ENCODE data around the gene CCNL2. TPM values are rescaled to one million over a fixed set of nuclear protein-coding genes. Genes with fewer than 3 reads are reported as not detected.

The CCNL2 gene
- total RNA-seq, 1 donor from 2014 or later, result 46.1 TPM

DNA sequence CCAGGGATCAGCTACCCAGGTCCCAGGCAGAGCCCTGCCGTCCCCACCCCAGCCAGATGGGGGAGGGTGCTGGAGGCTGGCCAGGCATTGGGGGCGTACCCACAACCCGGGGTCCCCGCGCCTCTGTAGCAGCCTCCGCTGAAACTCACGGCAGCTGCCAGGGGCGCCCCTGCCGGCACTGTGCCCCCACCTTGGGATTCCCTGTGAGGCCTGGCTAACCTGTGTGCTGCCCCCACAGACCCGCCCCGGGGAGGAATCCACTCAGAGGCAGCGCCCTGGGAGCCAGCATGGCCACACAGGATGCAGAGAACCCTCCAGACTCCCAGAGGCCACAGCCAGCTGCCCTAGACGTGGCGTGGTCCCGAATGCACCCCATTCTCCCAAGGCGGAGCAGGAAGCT is 53.8 kb downstream of the CCNL2 start:
- peaks cover 14% of the 10 kb centered on the region for H3K36me3 ChIP-seq
- peaks cover 51% of the 10 kb centered on the region for H3K4me1 ChIP-seq
- H3K27ac ChIP-seq (replicated peaks), result peak overlapping the region; percentile 91
- TF ChIP-seq, protein P1, sequence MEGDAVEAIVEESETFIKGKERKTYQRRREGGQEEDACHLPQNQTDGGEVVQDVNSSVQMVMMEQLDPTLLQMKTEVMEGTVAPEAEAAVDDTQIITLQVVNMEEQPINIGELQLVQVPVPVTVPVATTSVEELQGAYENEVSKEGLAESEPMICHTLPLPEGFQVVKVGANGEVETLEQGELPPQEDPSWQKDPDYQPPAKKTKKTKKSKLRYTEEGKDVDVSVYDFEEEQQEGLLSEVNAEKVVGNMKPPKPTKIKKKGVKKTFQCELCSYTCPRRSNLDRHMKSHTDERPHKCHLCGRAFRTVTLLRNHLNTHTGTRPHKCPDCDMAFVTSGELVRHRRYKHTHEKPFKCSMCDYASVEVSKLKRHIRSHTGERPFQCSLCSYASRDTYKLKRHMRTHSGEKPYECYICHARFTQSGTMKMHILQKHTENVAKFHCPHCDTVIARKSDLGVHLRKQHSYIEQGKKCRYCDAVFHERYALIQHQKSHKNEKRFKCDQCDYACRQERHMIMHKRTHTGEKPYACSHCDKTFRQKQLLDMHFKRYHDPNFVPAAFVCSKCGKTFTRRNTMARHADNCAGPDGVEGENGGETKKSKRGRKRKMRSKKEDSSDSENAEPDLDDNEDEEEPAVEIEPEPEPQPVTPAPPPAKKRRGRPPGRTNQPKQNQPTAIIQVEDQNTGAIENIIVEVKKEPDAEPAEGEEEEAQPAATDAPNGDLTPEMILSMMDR (IDR thresholded peaks at IDR 0.05; ENCODE audit: borderline replicate concordance), result no peak
- intact Hi-C loops (cut with micrococcal nuclease), result no loop called here
- no peaks in the 10 kb centered on the region for H3K27me3 ChIP-seq (ENCODE audit: low read depth)
- DNase-seq, result no peak
- no peaks in the 10 kb centered on the region for H3K9me3 ChIP-seq (replicated peaks)
- no peak overlapping the region for H3K4me3 ChIP-seq

DNA sequence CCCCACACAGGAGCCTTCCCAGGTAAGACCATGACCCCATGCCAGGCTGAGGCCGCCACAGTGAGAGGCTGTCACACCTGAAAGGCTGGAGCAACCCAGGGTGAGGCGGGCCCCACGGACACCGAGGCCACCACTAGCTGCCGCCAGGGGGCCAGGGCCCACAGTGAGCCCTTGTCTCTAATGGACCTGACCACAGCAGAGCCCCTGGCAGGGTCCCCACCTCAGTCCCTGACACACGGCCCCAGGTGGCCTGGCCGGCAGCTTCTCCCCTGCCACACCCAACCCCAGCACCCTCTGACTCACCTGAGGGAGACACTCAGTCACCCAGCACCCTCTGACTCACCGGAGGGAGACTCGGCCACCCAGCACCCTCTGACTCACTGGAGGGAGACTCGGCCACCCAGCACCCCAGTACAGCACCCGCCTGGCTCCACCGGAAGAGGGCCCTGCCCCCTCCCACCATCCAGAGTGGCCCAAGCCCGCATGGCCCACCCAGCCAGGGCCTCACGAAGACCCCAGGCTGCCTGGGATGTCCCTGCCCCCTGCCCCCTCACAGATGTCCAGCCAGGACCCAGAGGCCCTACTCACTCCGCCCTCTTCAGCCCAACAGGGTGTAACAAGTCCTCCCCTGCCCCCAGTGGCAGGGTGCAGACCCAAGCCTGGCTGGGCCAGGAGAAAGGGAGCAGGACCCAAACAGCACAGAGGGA is 54.3 kb downstream of the CCNL2 start:
- no peak for DNase-seq
- H3K36me3 ChIP-seq, result peaks cover 20% of the 10 kb centered on the region
- H3K4me3 ChIP-seq, result no peak overlapping the region
- peaks cover 51% of the 10 kb centered on the region for H3K4me1 ChIP-seq
- no peaks in the 10 kb centered on the region for H3K9me3 ChIP-seq (replicated peaks)
- TF ChIP-seq, protein P1 (IDR thresholded peaks at IDR 0.05; ENCODE audit: borderline replicate concordance), result peak; percentile 39
- no peaks in the 10 kb centered on the region for H3K27me3 ChIP-seq (ENCODE audit: low read depth)
- no peak overlapping the region for H3K27ac ChIP-seq (replicated peaks)
- intact Hi-C loops (cut with micrococcal nuclease), result no loop called here

DNA sequence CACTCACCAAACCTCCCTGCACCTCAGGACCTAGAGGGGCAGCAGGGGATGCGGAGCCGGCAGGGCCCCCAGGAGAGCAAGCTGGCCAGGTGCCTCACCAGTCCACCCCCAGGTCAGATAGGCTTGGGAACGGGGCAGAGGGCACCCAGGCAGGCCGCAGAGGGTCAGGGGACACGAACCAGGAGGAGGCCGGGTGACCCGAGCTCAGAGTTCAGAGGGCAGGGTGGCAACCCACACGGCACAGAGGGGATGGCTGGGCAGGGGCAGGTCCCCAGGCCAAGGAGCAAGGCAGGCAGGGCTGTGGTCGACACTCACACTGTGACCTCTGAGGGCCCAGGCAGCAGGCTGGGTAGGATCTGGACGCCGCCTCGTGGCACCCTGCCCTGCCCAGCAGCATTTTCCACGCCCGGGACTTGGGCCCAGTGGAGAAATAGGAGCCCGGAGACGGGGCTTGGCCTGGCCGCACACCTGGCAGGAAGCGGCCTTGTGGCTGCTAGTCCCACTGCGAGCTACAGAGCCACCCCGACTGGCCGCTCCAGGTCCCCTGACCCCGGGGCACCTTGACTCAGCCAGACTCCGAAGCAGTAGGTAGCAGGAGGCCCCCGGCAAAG is 55.2 kb downstream of the CCNL2 start:
- Histone ChIP-seq H3K36me3 (peaks cover 27% of the 10 kb centered on the region), H3K27ac (replicated peaks) (peak overlapping the region; percentile 4), H3K4me3 (no peak overlapping the region), H3K9me3 (replicated peaks) (no peaks in the 10 kb centered on the region), H3K27me3 (ENCODE audit: low read depth) (no peaks in the 10 kb centered on the region), H3K4me1 (peaks cover 51% of the 10 kb centered on the region)
- DNase-seq, result no peak
- intact Hi-C loops (cut with micrococcal nuclease), result no loop called here
- TF ChIP-seq, protein P1 (IDR thresholded peaks at IDR 0.05; ENCODE audit: borderline replicate concordance), result no peak

GRCh38 chr1:1342584-1343115 is 56.5 kb downstream of the CCNL2 start:
- intact Hi-C loops (cut with micrococcal nuclease), result no loop called here
- Histone ChIP-seq H3K9me3 (replicated peaks) (no peaks in the 10 kb centered on the region), H3K27me3 (ENCODE audit: low read depth) (no peaks in the 10 kb centered on the region), H3K27ac (replicated peaks) (no peak overlapping the region), H3K4me1 (peaks cover 42% of the 10 kb centered on the region), H3K36me3 (peaks cover 40% of the 10 kb centered on the region), H3K4me3 (no peak overlapping the region)
- DNase-seq, result no peak
- TF ChIP-seq, protein P1 (IDR thresholded peaks at IDR 0.05; ENCODE audit: borderline replicate concordance), result no peak

DNA sequence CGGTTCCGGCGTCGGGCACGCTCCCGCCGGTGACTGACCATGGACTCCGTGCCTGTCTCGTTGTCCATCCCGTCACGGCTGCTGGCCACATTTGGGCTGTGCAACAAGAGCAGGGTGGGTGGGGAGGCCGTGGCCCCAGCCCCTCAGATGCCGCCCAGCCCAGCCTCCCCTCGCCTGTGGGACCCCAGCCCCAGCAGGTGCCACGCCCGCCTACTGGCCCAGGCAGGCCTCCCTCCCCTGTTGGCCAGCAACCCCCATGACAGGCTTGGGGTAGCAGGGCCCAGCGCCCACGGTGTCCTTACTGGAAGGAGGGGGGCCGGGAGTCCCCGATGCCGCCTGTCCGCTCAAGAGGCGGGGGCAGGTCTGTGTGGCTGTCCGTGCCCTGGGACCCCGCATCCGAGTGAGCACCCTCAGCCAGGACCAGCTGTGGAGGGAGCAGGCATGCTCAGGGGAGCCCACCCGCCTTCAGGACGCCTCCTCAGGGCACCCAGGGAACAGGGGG is 57.0 kb downstream of the CCNL2 start:
- H3K9me3 ChIP-seq (replicated peaks), result no peaks in the 10 kb centered on the region
- intact Hi-C loops (cut with micrococcal nuclease), result no loop called here
- no peak for DNase-seq
- no peak overlapping the region for H3K27ac ChIP-seq (replicated peaks)
- no peak overlapping the region for H3K4me3 ChIP-seq
- TF ChIP-seq, protein P1 (IDR thresholded peaks at IDR 0.05; ENCODE audit: borderline replicate concordance), result no peak
- no peaks in the 10 kb centered on the region for H3K27me3 ChIP-seq (ENCODE audit: low read depth)
- H3K36me3 ChIP-seq, result peaks cover 44% of the 10 kb centered on the region
- H3K4me1 ChIP-seq, result peaks cover 37% of the 10 kb centered on the region
